GM12872 (cell line): Measurements from ENCODE around the gene PPP1R14B.

ENCODE experiments used
- TF ChIP-seq, protein P1 (sequence below): IDR thresholded peaks from 3 replicates; pipeline ENCODE4 v1.5.1; 2011; ENCODE audit warnings: low read depth, mild to moderate bottlenecking, low read length, moderate library complexity; ENCODE audit not compliant: insufficient read depth

The PPP1R14B gene, protein sequence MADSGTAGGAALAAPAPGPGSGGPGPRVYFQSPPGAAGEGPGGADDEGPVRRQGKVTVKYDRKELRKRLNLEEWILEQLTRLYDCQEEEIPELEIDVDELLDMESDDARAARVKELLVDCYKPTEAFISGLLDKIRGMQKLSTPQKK

GRCh38 chr11:64246871-64247728 lies at the start of gene PPP1R14B:
Gene PPP1R14B, minus strand, starts transcription at chr11:64246943. Its CDS starts 270 bp downstream, at chr11:64246673.
- TF ChIP-seq, protein P1, sequence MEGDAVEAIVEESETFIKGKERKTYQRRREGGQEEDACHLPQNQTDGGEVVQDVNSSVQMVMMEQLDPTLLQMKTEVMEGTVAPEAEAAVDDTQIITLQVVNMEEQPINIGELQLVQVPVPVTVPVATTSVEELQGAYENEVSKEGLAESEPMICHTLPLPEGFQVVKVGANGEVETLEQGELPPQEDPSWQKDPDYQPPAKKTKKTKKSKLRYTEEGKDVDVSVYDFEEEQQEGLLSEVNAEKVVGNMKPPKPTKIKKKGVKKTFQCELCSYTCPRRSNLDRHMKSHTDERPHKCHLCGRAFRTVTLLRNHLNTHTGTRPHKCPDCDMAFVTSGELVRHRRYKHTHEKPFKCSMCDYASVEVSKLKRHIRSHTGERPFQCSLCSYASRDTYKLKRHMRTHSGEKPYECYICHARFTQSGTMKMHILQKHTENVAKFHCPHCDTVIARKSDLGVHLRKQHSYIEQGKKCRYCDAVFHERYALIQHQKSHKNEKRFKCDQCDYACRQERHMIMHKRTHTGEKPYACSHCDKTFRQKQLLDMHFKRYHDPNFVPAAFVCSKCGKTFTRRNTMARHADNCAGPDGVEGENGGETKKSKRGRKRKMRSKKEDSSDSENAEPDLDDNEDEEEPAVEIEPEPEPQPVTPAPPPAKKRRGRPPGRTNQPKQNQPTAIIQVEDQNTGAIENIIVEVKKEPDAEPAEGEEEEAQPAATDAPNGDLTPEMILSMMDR: 0 out of 3 replicates have a peak, but pooled peaks have one; percentile 2

GRCh38 chr11:64296236-64296635 lies 49.5 kb upstream of the PPP1R14B start:
- TF ChIP-seq, protein P1: no peak

- TF ChIP-seq, protein P1: no peak
These were observed 49.0 kb upstream of the PPP1R14B start for GRCh38 chr11:64295760-64296159.

DNA sequence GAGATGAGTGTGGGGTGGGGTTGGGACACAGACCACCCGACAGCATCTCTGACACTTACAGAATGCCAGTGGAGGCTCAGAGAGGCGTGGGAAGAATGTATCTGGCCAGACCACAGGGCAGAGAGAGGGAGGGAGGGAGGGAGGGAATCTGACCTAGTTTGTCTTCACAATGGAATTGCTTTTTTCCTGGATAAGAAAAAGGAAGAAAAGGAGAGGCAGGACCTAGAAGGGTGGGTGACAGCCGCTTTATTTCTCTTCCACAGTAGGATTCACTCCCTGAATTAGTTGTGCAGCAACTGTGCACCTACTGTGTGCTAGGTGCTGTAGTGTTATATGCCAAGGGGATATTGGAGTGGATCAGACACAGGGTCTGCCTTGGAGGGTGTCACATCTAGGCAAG lies 48.0 kb upstream of the PPP1R14B start:
- TF ChIP-seq, protein P1: no peak

DNA sequence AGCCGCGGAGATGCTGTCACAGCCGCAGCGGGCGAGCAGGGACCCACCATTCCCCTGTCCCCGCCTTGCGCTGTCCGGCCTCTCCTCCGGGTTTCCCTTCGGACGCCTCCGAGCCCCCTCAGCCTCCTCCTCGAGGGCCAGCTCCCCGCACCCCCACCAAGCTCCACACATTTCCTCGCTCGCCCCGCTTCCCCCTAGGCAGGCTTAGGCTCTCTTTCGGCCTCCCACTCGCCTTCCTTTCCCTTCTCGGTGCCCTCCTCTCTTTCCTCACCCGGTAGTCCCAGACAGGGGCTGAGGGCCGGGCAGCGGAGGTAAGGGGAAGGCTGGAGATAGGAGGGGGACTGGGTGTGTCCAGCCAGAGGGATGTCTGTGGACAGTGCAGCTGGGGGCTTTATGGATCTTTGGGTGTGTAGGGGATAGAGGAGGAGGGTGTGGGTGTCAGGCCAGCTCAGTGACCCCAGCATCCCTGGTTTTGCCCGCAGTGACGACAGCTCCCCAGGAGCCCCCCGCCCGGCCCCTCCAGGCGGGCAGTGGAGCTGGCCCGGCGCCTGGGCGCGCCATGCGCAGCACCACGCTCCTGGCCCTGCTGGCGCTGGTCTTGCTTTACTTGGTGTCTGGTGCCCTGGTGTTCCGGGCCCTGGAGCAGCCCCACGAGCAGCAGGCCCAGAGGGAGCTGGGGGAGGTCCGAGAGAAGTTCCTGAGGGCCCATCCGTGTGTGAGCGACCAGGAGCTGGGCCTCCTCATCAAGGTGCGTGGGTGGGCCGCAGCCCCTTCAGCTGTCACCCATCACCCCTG lies 45.9 kb upstream of the PPP1R14B start:
- TF ChIP-seq, protein P1: no peak

DNA sequence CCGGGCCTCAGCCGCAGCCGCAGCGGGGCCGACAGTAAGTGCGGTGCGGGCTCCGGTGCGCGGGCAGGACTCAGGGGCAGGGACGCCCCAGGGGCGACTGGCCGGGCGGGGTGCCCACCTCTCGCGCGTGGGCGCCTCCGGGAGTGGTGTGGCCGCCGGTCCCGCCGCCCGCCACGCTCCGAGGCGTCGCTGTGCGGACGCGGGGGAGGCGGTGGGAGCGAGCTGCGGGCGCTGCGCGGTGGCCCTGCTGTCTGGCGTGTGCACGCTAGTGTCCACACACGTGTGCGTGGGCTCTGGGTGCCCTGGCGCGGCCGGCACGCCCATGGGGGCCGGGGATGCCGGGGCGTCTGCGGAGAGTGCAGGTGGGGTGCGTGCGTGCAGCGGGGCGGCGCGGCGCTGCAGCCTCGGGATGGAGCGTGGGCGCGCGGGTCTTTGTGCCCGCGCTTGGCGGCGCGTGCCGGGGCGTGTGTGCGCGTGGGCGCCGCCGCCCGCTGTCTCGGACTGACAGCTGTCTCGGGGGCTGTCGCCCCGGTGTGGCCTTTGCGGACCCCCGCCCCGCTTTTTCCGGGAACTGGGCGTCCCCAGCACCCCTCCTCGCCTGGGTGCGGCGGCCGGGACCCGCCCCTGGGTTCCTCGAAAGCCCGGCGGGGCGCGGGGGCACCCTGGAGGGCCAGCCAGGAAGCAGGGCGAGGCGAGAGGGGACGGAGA lies 45.2 kb upstream of the PPP1R14B start:
- TF ChIP-seq, protein P1: no peak
